Endodermal cell (in vitro differentiated cells): ENCODE results near the gene SOST. TPM values are rescaled to one million over a fixed set of nuclear protein-coding genes. Genes with fewer than 3 reads are reported as not detected.
A peak's percentile ranks its signal among the peaks of the same experiment; 100 is the strongest.

Source experiments
- DNase-seq: peaks from one replicate; pipeline ENCODE4 v3.0.0-alpha.2; 2017
- H3K27ac ChIP-seq: 2 replicates; pipeline ENCODE4 v1.5.1; 2013; ENCODE audit warnings: mild to moderate bottlenecking, low read depth, low read length, moderate library complexity
- H3K27me3 ChIP-seq: 2 replicates; pipeline ENCODE4 v1.6.1; 2013; ENCODE audit warnings: mild to moderate bottlenecking, low read length, moderate library complexity; ENCODE audit not compliant: insufficient read depth, control insufficient read depth, poor library complexity, severe bottlenecking
- H3K36me3 ChIP-seq: 2 replicates; pipeline ENCODE4 v1.7.0; 2013; ENCODE audit warnings: mild to moderate bottlenecking, low read length, moderate library complexity; ENCODE audit not compliant: control insufficient read depth, insufficient read depth
- H3K4me1 ChIP-seq: one replicate; pipeline ENCODE4 v1.7.0; 2013; ENCODE audit warnings: low read length; ENCODE audit not compliant: control insufficient read depth, insufficient read depth
- H3K4me3 ChIP-seq: 2 replicates; pipeline ENCODE4 v1.5.1; 2013; ENCODE audit warnings: mild to moderate bottlenecking, low read length, moderate library complexity
- H3K9ac ChIP-seq: 2 replicates; pipeline ENCODE4 v1.6.1; 2013; ENCODE audit warnings: mild to moderate bottlenecking, low read length, moderate library complexity; ENCODE audit not compliant: poor library complexity, severe bottlenecking; ENCODE audit errors: extremely low read depth
- H3K9me3 ChIP-seq: 2 replicates; pipeline ENCODE4 v1.6.1; 2013; ENCODE audit warnings: mild to moderate bottlenecking, low read length, moderate library complexity; ENCODE audit not compliant: control insufficient read depth
- H3K27ac Mint-ChIP-seq: 2 replicates; pipeline ENCODE4 v1.8.0; 2020; ENCODE audit warnings: mixed read lengths
- H3K27me3 Mint-ChIP-seq: 2 replicates; pipeline ENCODE4 v1.8.0; 2021; ENCODE audit warnings: mild to moderate bottlenecking, mixed read lengths; ENCODE audit not compliant: insufficient read depth
- H3K36me3 Mint-ChIP-seq: 2 replicates; pipeline ENCODE4 v1.8.0; 2020; ENCODE audit warnings: low read depth, mixed read lengths
- H3K4me1 Mint-ChIP-seq: 2 replicates; pipeline ENCODE4 v1.8.0; 2020; ENCODE audit warnings: mixed read lengths
- H3K4me3 Mint-ChIP-seq: 2 replicates; pipeline ENCODE4 v1.8.0; 2020; ENCODE audit warnings: mild to moderate bottlenecking, moderate library complexity, mixed read lengths
- H3K9me3 Mint-ChIP-seq: 2 replicates; pipeline ENCODE4 v1.8.0; 2020; ENCODE audit warnings: mild to moderate bottlenecking, mixed read lengths
- WGBS, 2 experiments: methylation state at CpG; one replicate each; pipeline versions ENCODE4 v1.1.5 to v1.1.7; 2013; ENCODE audit warnings: missing lambda C conversion rate in 2 of 2, mixed read lengths in 1 of 2; ENCODE audit not compliant: insufficient coverage in 1 of 2, insufficient read length in 1 of 2; 5-methylcytosine and 5-hydroxymethylcytosine counted together
- total RNA-seq, 2 donors: library from RNA; stranded (reverse); fragmentation: NEBNext Ultra II Directional in 1 of 2; extraction: Animal tissue kit (Norgen Biotek cat#: 25700) in 1 of 2; gene quantifications; 2 replicates in 1 of 2; 3 replicates in 1 of 2; pipeline ENCODE4 v1.2.1, GENCODE V29; 2021
- TF ChIP-seq, protein P1 (sequence below): fragments of 200-600 bp; sonication (generic); conservative IDR thresholded peaks from 2 replicates; pipeline ENCODE4 v1.5.0; 2021; ENCODE audit warnings: antibody characterized with exemption, mild to moderate bottlenecking

SOST gene
- total RNA-seq, 2 donors from 2014 or later = not detected

DNA sequence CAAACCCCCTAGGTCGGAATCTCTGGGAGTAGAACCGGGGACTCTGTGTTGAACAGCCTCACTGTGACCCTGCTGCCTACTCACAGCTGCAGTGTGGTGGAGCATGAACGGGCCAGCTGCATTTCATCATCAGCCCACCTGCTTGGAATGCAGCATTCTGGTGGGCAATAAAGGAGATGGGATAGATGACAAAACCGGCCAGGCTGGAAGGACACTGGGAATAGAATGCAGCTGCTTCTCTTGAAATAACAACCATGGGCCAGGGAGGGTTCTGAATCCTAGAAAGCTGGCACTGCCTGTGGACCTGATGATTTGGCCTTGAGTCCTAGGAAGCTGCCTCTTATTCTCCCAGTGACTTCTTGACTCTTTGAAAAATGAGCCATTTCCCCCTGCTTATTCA is 45.2 kb upstream of the SOST start:
- Histone ChIP-seq H3K4me3 (no peak overlapping the region), H3K9me3 (peaks cover 4% of the 10 kb centered on the region)

DNA sequence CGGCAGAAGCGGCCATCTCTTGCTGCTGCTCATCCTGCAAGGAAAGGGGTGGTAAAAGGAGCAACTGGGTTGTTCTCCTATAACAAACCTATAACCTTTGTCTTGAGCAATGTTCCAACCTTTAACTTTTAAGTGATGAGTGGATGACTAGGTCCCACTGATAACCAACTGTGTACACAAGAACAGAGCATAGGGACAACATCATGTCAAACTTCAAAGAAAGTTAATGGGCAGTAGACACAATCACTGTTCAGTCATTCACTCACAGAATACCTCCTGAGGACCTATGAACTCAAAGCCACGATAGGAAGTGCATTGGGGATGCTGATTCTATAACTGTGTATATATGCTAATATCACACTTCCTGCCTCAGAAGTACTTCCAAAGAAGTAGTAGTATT is 43.3 kb upstream of the SOST start:
- no peak overlapping the region for H3K27ac ChIP-seq

More for the DNA sequence above, 45.2 kb upstream of the SOST start:
- peak; percentile 70 for DNase-seq
- H3K27ac ChIP-seq = no peak overlapping the region
- H3K4me3 Mint-ChIP-seq = no peak overlapping the region
- H3K9me3 Mint-ChIP-seq = peaks cover 2% of the 10 kb centered on the region
- peaks cover 6% of the 10 kb centered on the region for H3K36me3 Mint-ChIP-seq
- TF ChIP-seq, protein P1, sequence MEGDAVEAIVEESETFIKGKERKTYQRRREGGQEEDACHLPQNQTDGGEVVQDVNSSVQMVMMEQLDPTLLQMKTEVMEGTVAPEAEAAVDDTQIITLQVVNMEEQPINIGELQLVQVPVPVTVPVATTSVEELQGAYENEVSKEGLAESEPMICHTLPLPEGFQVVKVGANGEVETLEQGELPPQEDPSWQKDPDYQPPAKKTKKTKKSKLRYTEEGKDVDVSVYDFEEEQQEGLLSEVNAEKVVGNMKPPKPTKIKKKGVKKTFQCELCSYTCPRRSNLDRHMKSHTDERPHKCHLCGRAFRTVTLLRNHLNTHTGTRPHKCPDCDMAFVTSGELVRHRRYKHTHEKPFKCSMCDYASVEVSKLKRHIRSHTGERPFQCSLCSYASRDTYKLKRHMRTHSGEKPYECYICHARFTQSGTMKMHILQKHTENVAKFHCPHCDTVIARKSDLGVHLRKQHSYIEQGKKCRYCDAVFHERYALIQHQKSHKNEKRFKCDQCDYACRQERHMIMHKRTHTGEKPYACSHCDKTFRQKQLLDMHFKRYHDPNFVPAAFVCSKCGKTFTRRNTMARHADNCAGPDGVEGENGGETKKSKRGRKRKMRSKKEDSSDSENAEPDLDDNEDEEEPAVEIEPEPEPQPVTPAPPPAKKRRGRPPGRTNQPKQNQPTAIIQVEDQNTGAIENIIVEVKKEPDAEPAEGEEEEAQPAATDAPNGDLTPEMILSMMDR = no peak
- no peaks in the 10 kb centered on the region for H3K27me3 Mint-ChIP-seq
- 21 to 63% methylated on average over 1 to 4 of the region's 4 CpGs for WGBS, 2 experiments
- H3K9ac ChIP-seq = no peak overlapping the region
- H3K36me3 ChIP-seq = no peaks in the 10 kb centered on the region
- H3K4me1 ChIP-seq = no peaks in the 10 kb centered on the region
- H3K27ac Mint-ChIP-seq = no peak overlapping the region
- peaks cover 2% of the 10 kb centered on the region for H3K4me1 Mint-ChIP-seq
- no peaks in the 10 kb centered on the region for H3K27me3 ChIP-seq

DNA sequence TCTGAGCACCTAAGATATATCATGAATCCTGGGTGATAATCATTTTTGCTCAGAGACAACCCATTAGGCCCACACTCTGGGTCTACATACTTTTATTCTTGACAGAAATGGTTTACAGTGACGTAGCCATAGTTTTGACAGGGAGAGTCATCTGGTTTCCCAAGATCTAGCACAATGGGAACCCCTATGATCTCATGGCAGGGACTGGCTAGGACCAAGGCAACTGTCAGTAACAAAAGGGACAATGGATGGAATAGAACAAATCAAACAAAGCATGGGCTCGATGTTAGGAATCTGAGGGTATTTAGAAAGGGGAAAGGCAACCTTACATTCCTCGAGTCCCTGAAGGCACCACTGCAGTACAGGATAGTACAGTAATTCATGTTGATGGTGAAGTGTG is 42.1 kb upstream of the SOST start:
- Mint-ChIP-seq H3K27ac (no peak overlapping the region), H3K36me3 (peaks cover 8% of the 10 kb centered on the region), H3K4me1 (peaks cover 2% of the 10 kb centered on the region), H3K9me3 (peaks cover 24% of the 10 kb centered on the region), H3K27me3 (peaks cover 4% of the 10 kb centered on the region), H3K4me3 (no peak overlapping the region)
- TF ChIP-seq, protein P1 = no peak
- Histone ChIP-seq H3K36me3 (no peaks in the 10 kb centered on the region), H3K27ac (no peak overlapping the region), H3K27me3 (no peaks in the 10 kb centered on the region), H3K4me3 (no peak overlapping the region), H3K4me1 (no peaks in the 10 kb centered on the region), H3K9ac (no peak overlapping the region), H3K9me3 (peaks cover 5% of the 10 kb centered on the region)
- 75 to 89% methylated on average over 3 of the region's 3 CpGs for WGBS, 2 experiments
- no peak for DNase-seq

More for the DNA sequence above, 43.3 kb upstream of the SOST start:
- no peak overlapping the region for H3K9ac ChIP-seq
- H3K36me3 ChIP-seq = no peaks in the 10 kb centered on the region
- H3K27ac Mint-ChIP-seq = no peak overlapping the region
- H3K4me3 Mint-ChIP-seq = no peak overlapping the region
- H3K4me1 ChIP-seq = no peaks in the 10 kb centered on the region
- H3K9me3 Mint-ChIP-seq = peaks cover 17% of the 10 kb centered on the region
- peaks cover under 1% of the 10 kb centered on the region for H3K27me3 Mint-ChIP-seq
- no peak overlapping the region for H3K4me3 ChIP-seq
- H3K36me3 Mint-ChIP-seq = peaks cover 8% of the 10 kb centered on the region
- no peaks in the 10 kb centered on the region for H3K27me3 ChIP-seq
- no peak for DNase-seq
- H3K4me1 Mint-ChIP-seq = peaks cover 2% of the 10 kb centered on the region
- TF ChIP-seq, protein P1 = no peak
- 100% methylated on average over 1 to 2 of the region's 3 CpGs for WGBS, 2 experiments
- H3K9me3 ChIP-seq = peaks cover 5% of the 10 kb centered on the region
